Measurements from ENCODE around the gene TMEM217. TPM values are rescaled to one million over a fixed set of nuclear protein-coding genes. Genes with fewer than 3 reads are reported as not detected.

Gene TMEM217
- polyA plus RNA-seq, 1 donor from 2014 or later = 0.32 TPM

GRCh38 chr6:37239526-37239925, 18.4 kb downstream of the TMEM217 start:
- Histone ChIP-seq H3K9ac (ENCODE audit: low read length) (no peak overlapping the region), H3F3A (ENCODE audit: insufficient read depth, low read length, poor library complexity, severe bottlenecking) (no peaks in the 10 kb centered on the region), H3K4me2 (ENCODE audit: low read length) (no peak overlapping the region), H3K9me2 (ENCODE audit: insufficient read depth, low read length) (no peaks in the 10 kb centered on the region), H2AFZ (ENCODE audit: low read depth, low read length) (no peak overlapping the region), H3K9me3 (ENCODE audit: low read length) (no peaks in the 10 kb centered on the region), H3K4me3 (ENCODE audit: low read length) (no peak overlapping the region), H3K27ac (ENCODE audit: low read length) (no peak overlapping the region), H3K79me2 (replicated peaks; ENCODE audit: insufficient read depth, low read length) (no peaks in the 10 kb centered on the region), H3K27me3 (ENCODE audit: insufficient read depth, low read depth, low read length) (no peaks in the 10 kb centered on the region), H3K36me3 (ENCODE audit: insufficient read depth, low read length) (no peaks in the 10 kb centered on the region), H4K20me1 (ENCODE audit: insufficient read depth) (no peaks in the 10 kb centered on the region)
- TF ChIP-seq RAD21 (conservative IDR thresholded peaks at IDR 0.05) = no peak
- no peak for TF ChIP-seq TAF1 (IDR thresholded peaks at IDR 0.05; ENCODE audit: low read depth)
- TF ChIP-seq EP300 (conservative IDR thresholded peaks at IDR 0.05; ENCODE audit: poor library complexity, severe bottlenecking) = no peak
- no peak for TF ChIP-seq SMC3 (conservative IDR thresholded peaks at IDR 0.05; ENCODE audit: poor library complexity)
- no peak for TF ChIP-seq CTCF (IDR thresholded peaks at IDR 0.05; ENCODE audit: poor library complexity, severe bottlenecking)
- no peak for TF ChIP-seq POLR2AphosphoS5 (IDR thresholded peaks at IDR 0.05)
- no peak for TF ChIP-seq EZH2 (IDR thresholded peaks at IDR 0.05; ENCODE audit: borderline replicate concordance, insufficient read depth, low read length, poor library complexity, severe bottlenecking)
- TF ChIP-seq MXI1 (conservative IDR thresholded peaks at IDR 0.05; ENCODE audit: poor library complexity, severe bottlenecking) = no peak
- TF ChIP-seq REST (IDR thresholded peaks at IDR 0.05; ENCODE audit: borderline replicate concordance) = no peak

- Histone ChIP-seq H3K27ac (ENCODE audit: low read length) (no peak overlapping the region), H3K9ac (ENCODE audit: low read length) (no peak overlapping the region), H3K36me3 (ENCODE audit: insufficient read depth, low read length) (no peaks in the 10 kb centered on the region), H3K9me2 (ENCODE audit: insufficient read depth, low read length) (no peaks in the 10 kb centered on the region), H3F3A (ENCODE audit: insufficient read depth, low read length, poor library complexity, severe bottlenecking) (no peaks in the 10 kb centered on the region), H3K27me3 (ENCODE audit: insufficient read depth, low read depth, low read length) (no peaks in the 10 kb centered on the region), H4K20me1 (ENCODE audit: insufficient read depth) (no peaks in the 10 kb centered on the region), H3K9me3 (ENCODE audit: low read length) (no peaks in the 10 kb centered on the region), H2AFZ (ENCODE audit: low read depth, low read length) (no peak overlapping the region), H3K4me3 (ENCODE audit: low read length) (no peak overlapping the region), H3K4me2 (ENCODE audit: low read length) (no peak overlapping the region), H3K79me2 (replicated peaks; ENCODE audit: insufficient read depth, low read length) (no peaks in the 10 kb centered on the region)
- TF ChIP-seq POLR2AphosphoS5 (IDR thresholded peaks at IDR 0.05) = no peak
- TF ChIP-seq REST (IDR thresholded peaks at IDR 0.05; ENCODE audit: borderline replicate concordance) = no peak
- TF ChIP-seq EP300 (conservative IDR thresholded peaks at IDR 0.05; ENCODE audit: poor library complexity, severe bottlenecking) = no peak
- no peak for TF ChIP-seq EZH2 (IDR thresholded peaks at IDR 0.05; ENCODE audit: borderline replicate concordance, insufficient read depth, low read length, poor library complexity, severe bottlenecking)
- TF ChIP-seq SMC3 (conservative IDR thresholded peaks at IDR 0.05; ENCODE audit: poor library complexity) = no peak
- TF ChIP-seq CTCF (IDR thresholded peaks at IDR 0.05; ENCODE audit: poor library complexity, severe bottlenecking) = no peak
- TF ChIP-seq TAF1 (IDR thresholded peaks at IDR 0.05; ENCODE audit: low read depth) = no peak
Observed at GRCh38 chr6:37238381-37238780, 19.6 kb downstream of the TMEM217 start.

Data from neural cell (in vitro differentiated cells).